Osteoblast (primary cell): ENCODE results near the gene MMEL1. TPM values are rescaled to one million over a fixed set of nuclear protein-coding genes. Genes with fewer than 3 reads are reported as not detected.

ENCODE experiments used
- DNase-seq: peaks from one replicate; pipeline ENCODE4 v3.0.0; 2011; ENCODE audit warnings: low spot score, mixed read lengths; ENCODE audit not compliant: insufficient read length; ENCODE audit errors: missing footprints
- H2AFZ ChIP-seq: 2 replicates; pipeline ENCODE4 v1.6.0; 2011; ENCODE audit warnings: mild to moderate bottlenecking, low read length
- H3K27ac ChIP-seq: 2 replicates; pipeline ENCODE4 v1.5.1; 2011; ENCODE audit warnings: mild to moderate bottlenecking, low read depth, low read length, moderate library complexity
- H3K27me3 ChIP-seq: 2 replicates; pipeline ENCODE4 v1.6.0; 2012; ENCODE audit warnings: mild to moderate bottlenecking, control low read depth, inconsistent platforms, low read length, moderate library complexity; ENCODE audit not compliant: insufficient read depth
- H3K36me3 ChIP-seq: 2 replicates; pipeline ENCODE4 v1.5.1; 2011; ENCODE audit warnings: mild to moderate bottlenecking, low read length, control low read depth, moderate library complexity; ENCODE audit not compliant: insufficient read depth
- H3K4me1 ChIP-seq: 2 replicates; pipeline ENCODE4 v1.5.1; 2011; ENCODE audit warnings: mild to moderate bottlenecking, low read length, control low read depth, moderate library complexity; ENCODE audit not compliant: insufficient read depth
- H3K4me2 ChIP-seq: 2 replicates; pipeline ENCODE4 v1.6.0; 2011; ENCODE audit warnings: mild to moderate bottlenecking, low read length; ENCODE audit not compliant: insufficient read depth
- H3K4me3 ChIP-seq: fragments of 200-600 bp; sonication (generic); 3 replicates; pipeline ENCODE4 v1.5.1; 2012; ENCODE audit warnings: mild to moderate bottlenecking, low read length, inconsistent platforms; ENCODE audit not compliant: insufficient read depth
- H3K79me2 ChIP-seq: 2 replicates; pipeline ENCODE4 v1.6.0; 2012; ENCODE audit warnings: mild to moderate bottlenecking, low read length, control low read depth, inconsistent platforms; ENCODE audit not compliant: insufficient read depth
- H3K9me3 ChIP-seq: 2 replicates; pipeline ENCODE4 v1.5.1; 2011; ENCODE audit warnings: low read depth, low read length, control low read depth
- H4K20me1 ChIP-seq: 2 replicates; pipeline ENCODE4 v1.6.0; 2012; ENCODE audit warnings: mild to moderate bottlenecking, low read length, control low read depth; ENCODE audit not compliant: insufficient read depth
- CTCF ChIP-seq: IDR thresholded peaks from 2 replicates; pipeline ENCODE4 v1.5.1; 2011; ENCODE audit warnings: mild to moderate bottlenecking, low read depth, low read length, moderate library complexity; ENCODE audit errors: extremely low read depth
- total RNA-seq: library from RNA; depleted of rRNA; stranded (reverse); fragments of >200 nt; gene quantifications from 2 replicates; pipeline ENCODE4 v1.2.3, GENCODE V29; 2012

MMEL1 gene
- total RNA-seq, 1 donor: under 0.01 TPM

GRCh38 chr1:2612591-2613365, 20.0 kb downstream of the MMEL1 start:
- Histone ChIP-seq H3K36me3 (no peaks in the 10 kb centered on the region), H3K27ac (no peak overlapping the region), H4K20me1 (no peaks in the 10 kb centered on the region), H3K79me2 (no peaks in the 10 kb centered on the region), H3K4me3 (no peak overlapping the region), H3K4me2 (no peak overlapping the region), H3K27me3 (no peaks in the 10 kb centered on the region), H3K4me1 (no peaks in the 10 kb centered on the region), H2AFZ (no peak overlapping the region), H3K9me3 (no peaks in the 10 kb centered on the region)
- no peak for TF ChIP-seq CTCF
- DNase-seq: peak; percentile 57

GRCh38 chr1:2611621-2612437, 21.0 kb downstream of the MMEL1 start:
- Histone ChIP-seq H2AFZ (no peak overlapping the region), H3K4me1 (no peaks in the 10 kb centered on the region), H3K4me3 (no peak overlapping the region), H4K20me1 (no peaks in the 10 kb centered on the region), H3K27ac (no peak overlapping the region), H3K27me3 (no peaks in the 10 kb centered on the region), H3K4me2 (no peak overlapping the region), H3K9me3 (no peaks in the 10 kb centered on the region), H3K36me3 (no peaks in the 10 kb centered on the region), H3K79me2 (no peaks in the 10 kb centered on the region)
- peak; percentile 63 for DNase-seq
- TF ChIP-seq CTCF: no peak

GRCh38 chr1:2611031-2611501, 21.8 kb downstream of the MMEL1 start:
- Histone ChIP-seq H3K27me3 (no peaks in the 10 kb centered on the region), H3K27ac (no peak overlapping the region), H3K36me3 (no peaks in the 10 kb centered on the region), H3K9me3 (no peaks in the 10 kb centered on the region), H3K4me2 (no peak overlapping the region), H3K4me3 (no peak overlapping the region), H3K4me1 (no peaks in the 10 kb centered on the region), H4K20me1 (no peaks in the 10 kb centered on the region), H2AFZ (no peak overlapping the region), H3K79me2 (no peaks in the 10 kb centered on the region)
- no peak for TF ChIP-seq CTCF
- DNase-seq: peak; percentile 89
